ENCODE data around the gene CCP110.

The CCP110 gene

DNA sequence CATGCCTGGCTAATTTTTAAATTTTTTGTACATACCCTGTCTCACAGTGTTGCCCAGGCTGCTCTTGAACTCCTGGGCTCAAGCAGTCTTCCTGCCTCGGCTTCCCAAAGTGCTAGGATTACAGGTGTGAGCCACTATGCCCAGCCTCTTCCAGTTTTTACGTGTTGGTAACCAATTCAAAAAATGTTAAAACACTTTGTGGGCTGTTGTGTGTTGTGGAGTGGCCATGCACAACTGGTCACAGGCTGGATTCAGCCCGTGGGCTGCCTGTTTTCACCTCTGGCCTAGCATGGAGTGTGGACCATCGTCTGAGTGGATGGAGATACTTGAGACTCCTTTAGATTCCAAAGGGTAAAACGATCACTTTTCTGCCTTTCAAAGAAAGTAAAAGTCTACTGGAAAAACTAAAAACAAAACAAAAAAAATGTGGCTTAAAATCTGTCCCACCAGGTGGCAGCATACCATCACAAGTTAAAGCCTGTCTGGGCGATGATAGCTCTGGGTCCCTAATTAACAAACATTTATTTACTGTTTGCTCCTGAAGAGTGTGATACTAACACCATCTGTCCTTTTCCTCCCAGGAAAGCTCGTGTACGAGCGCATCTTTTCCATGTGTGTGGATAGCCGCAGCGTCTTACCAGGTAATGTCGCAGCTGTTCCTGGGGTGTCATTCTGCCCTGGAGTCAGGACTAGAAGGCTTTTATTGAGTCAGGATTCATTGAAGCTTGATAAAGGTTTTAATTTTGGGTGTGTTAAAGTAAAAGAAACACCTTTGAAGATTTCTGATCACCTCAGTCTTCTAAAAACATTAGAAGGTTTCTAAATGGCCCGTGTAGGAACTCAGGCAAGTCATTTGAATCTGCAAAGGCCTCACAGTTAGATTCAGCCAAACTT is 77.6 kb downstream of the CCP110 start:
- TF ChIP-seq CTCF (IDR thresholded peaks at IDR 0.05; ENCODE audit: low read depth, low read length), result peak; percentile 60

More for the DNA sequence above, 77.6 kb downstream of the CCP110 start:
- DNase-seq (ENCODE audit: extremely low read depth, low read depth), result peak; percentile 7

Measured in AG09319 (cell line).